ENCODE measurements around the gene ZNF570.

The ZNF570 gene

DNA sequence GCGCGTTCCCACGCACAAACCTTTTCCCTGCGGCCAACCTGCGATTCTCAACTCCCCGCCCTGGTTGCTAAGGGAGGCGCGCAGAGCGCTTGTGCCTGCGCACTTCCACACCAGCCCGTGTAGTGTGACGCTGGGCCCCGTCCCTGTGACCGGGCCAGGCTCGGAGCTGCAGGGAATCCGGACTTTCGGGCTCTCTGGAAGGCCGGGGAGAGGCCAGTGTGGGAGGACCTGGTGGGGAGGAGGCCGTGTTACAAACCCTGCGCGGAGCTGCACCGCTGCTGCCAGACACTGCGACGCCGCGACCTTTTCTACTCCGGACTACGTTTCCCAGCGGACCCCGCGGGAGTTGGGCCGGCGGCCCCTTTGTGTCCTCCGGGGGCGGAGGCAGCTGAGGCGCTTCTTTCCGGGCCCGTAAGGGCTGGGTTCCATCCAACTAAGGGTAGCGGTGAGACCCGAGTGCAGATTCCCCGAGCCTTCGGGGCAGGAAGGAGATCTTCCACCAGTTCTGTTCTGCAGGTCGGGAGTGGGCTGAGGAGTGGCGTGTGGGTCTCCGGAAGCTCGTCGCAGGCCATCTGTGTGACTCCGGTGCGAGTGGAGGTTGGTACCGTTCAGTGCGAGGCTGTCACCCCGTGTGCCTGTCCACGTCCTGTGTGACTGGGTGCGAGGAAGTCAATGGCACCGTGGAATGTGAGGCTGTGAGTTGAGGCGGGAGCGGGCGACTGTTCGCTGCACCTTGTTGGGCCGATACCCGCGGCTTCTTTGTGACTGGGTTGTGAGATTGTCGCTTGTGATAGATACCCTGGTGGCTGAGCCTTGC is at the start of gene ZNF570:
Gene ZNF570, plus strand, starts transcription at position 396 of the 817 bp plus-strand sequence. CDS start 999 bp downstream, outside the sequence.
- DNase-seq = peak; percentile 89

DNA sequence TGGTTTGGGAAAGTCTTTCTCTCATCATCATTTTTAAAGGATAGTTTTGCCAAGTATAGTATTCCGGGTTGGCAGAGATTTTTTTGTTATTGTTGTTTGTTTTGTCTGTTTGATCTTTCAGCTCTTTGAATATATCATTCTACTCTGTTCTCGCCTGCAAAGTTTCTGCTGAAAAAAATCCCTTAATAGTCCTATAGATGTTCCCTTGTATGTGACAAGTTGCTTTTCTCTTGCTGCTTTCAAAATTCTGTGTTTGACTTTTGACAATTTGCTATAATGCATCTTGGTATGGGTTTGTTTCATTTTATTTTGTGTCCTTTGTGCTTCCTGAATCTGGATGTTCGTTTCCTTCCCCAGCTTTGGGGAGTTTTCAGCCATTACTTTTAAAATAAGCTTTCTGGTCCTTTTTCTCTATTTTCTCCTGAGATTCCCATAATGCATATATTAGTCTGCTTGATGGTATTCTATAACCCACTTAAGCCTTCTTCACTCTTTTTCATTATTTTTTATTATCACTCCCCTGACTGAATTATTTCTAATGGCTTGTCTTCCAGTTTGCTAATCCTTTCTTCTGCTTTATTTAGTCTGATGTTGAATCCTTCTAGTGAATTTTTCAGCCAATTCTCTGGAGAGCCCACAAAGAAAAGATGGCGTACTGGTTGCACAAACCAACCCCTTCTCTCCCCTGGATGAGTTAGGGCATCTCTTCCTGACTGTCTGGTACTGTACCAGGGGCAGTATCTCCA is 16.5 kb upstream of the ZNF570 start:
- no peak for DNase-seq

DNA sequence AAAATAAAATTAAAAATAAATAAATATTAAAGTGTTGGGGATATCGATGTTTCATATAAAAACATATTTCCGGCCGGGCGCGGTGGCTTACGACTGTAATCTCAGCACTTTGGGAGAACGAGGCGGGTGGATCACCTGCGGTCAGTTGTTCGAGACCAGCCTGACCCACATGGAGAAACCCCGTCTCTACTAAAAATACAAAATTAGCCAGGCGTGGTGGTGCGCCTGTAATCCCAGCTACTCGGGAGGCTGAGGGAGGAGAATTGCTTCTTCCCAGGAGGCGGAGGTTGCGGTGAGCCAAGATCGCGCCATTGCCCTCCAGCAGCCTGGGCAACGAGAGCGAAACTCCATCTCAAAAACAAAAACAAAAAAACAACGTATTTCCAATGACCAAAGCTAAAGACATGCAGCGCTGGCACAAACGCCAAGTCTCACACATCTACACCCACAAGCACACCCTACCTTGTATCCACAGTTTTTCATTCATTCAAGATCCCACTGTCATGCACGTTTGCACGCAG is 2.8 kb upstream of the ZNF570 start:
- no peak for DNase-seq

DNA sequence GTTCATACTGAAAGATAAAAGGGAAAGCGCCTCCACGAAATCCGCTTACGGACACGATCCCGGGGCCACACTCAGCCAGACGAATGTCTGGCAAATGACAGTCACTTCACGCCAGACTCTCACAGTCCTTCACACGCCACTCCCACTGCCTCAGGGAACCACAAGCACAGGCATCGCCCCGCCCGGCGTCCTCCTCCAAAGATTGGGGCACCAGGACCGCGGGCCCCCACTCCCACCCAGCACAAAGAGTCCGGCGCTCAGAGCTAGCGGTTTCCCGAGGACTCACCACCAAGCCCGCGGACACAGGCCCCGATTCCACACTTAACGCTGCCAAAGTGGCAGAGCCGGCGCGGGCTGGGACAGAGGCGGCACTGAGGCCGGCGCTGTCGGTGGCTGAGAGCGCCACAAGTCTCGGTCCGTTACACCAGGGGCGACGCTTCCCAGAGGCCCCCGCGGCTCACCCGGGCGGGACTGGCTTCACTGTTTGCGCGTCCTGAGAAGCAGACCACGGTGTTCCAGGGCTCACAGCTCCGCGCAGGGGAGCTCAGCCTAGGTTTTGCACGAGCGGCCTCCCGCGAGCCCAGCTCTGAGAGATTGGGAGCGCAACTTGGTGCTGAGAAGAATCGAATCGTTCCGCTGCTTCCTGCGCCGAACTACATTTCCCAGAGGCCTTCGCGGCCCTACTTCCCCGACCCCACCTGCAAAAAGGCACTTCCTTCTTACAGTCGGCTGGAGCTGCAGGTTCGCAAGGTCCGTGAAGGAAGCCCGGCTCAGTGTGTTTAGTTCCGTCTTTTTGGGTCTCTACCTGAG is 2.2 kb upstream of the ZNF570 start, which contains the start of gene ZNF569:
Gene ZNF569, minus strand, starts transcription at position 647 of the 810 bp plus-strand sequence. CDS start 22,523 bp downstream, outside the sequence.
- DNase-seq = peak; percentile 93

DNA sequence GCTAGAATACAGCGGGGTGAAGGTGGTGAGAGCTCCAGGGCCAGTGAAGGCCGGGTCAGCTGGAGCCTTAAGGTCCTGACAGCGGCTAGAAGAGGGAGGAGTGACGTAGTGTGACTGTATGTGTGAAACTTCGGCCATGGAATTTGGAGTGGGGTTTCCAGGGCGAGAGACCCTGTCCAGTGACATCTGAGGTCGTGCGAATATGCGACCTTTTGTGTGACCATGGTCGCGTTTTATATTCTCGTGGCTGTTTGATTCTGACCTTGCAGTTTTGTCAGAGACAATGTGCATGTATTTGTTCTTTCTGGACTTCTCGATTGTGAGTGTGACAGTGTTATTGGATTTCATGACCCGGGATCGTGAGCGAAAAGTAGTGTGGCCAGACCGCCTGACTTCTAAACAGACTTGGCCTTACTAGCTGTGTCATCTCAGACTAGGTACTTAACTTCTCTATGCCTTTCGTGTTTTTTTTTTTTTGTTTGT is 1.5 kb upstream of the ZNF570 start:
- no peak for DNase-seq

DNA sequence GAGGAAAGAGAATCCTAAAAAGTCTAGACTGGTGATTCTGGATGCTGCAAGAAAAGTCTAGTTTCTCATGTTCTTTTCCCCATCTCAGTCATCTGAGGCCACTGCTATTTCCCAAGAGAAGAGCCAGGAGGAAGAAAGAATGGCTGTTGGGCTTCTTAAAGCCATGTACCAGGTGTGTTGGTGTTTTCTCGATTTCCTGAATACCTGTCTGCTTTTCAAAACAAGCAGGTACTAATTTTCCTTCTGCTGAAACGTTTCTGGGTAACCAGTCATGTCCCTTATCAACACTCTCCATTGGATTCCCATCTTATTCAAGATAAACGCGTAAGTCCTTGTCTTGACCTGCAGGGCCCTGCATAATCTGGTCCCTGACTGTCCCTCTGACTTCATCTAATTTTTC is 1.1 kb downstream of the ZNF570 start:
- DNase-seq = no peak

DNA sequence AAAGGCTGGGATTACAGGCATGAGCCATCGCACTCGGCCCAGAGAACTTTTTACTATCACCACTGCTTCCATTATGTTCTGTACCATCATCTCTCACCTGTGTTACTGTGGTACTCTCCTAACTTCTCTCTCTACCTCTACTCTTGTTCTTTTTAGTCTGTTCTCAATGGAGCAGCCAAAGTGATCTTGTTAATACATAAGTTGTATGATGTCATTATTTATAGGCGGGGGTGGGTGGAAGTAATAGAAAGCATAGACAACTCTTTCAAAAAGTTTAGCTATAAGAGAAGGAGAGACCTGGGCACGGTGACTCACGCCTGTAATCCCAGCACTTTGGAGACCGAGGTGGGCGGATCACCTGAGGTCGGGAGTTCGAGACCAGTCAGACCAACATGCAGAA is 3.0 kb downstream of the ZNF570 start:
- DNase-seq = no peak

DNA sequence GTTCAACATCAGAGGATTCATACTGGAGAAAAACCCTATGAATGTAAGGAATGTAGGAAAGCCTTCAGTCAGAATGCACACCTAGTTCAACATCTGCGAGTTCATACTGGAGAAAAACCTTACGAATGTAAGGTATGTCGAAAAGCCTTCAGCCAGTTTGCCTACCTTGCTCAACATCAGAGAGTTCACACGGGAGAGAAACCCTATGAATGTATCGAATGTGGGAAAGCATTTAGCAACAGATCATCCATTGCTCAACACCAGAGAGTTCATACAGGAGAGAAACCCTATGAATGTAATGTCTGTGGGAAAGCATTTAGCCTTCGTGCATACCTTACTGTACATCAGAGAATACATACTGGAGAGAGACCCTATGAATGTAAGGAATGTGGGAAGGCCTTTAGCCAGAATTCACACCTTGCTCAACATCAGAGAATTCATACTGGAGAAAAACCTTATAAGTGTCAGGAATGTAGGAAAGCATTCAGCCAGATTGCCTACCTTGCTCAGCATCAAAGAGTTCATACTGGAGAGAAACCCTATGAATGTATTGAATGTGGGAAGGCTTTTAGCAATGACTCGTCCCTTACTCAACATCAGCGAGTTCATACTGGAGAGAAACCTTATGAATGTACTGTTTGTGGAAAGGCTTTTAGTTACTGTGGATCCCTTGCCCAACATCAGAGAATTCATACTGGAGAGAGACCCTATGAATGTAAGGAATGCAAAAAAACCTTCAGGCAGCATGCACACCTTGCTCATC is 15.4 kb downstream of the ZNF570 start:
- DNase-seq = no peak

DNA sequence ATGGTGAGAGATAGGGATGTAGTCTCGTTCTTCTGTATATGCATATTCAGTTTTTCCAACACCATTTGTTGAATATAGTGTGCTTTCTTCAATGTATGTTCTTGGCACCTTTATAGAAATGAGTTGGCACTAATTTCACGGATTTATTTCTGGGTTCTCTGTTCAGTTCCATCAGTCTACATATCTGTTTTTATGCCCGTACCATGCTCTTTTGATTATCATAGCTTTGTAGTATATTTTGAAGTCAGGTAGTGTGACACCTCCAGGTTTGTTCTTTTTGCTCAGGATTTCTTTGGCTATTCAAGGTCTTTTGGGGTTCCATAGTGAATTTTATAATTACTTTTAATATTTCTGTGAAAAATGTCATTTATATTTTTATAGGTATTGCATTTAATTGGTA is 23.1 kb downstream of the ZNF570 start:
- no peak for DNase-seq

DNA sequence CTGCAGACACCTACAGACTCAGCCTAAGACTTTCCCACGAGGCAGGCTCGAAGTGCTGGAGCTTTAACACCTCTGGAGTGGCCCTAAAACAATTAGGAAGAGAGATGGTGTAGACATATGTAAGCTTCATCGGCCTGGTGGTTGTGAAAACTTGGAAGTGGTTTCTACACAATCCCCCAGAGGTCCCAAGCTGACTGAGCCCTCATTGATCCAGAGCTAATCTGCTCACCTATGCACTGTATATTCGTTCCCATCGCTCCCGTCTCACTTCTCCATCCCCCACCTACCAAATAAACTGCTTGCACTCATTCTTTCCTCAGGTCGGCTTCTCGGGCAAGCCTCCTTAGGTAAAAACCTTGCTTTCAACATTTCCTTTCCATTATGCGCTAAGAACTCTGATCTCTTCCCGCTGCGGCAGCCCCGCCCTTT is 36.8 kb downstream of the ZNF570 start:
- DNase-seq = no peak

DNA sequence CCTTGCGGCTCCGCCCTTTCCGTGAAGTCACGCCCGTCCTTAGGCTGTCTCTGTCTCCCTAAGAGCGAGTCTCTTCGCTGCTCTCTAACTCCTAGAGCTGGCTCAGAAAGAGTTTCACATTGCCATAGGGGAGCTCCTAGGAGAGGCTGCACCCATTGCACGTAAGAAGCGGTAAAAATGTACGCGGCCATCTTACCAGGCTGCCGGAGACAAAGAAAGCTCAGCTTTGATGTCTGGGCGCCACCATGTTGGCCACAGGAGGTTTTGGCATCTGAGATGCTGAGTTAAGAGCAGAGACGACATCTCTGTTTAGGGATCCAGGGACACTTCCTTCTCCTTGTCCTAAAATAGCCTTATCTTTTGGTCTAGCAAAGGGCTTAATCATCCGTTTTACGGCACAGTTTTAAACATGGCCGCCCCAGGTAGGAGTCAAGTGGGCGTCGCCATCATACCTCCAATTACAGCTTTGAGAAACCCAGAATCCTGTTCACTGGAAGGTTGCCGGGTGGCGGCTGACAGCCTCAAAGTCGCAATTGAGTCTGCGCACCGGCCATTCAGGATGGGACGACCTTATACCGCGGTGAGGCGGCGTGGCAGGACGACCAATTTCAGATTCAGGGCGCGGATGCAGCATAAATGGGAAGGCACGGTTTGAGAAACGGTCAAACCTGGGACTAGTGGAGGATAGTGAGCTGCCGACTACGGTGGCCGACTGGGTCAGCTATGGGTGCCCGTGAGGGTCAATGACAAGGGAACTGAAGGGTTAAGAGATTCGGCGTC is 37.4 kb downstream of the ZNF570 start, which contains the start of gene ZNF793:
Gene ZNF793, plus strand, starts transcription at position 553 of the 780 bp plus-strand sequence. CDS start 16,501 bp downstream, outside the sequence.
- peak; percentile 91 for DNase-seq

DNA sequence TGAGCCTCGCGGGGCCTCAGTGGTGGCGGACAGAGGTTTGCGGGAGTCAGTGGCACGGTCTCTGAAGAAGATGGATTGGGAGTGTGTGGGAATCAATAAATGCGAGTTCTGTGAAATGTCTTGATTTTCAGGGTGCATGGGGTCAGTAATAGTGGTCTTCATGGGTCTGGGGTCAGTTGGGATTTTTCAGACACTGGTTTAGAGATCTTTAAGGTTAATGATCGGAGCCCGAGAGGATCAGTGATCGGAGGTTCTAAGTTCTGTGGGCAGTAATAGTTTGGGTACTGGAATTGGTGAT is 38.0 kb downstream of the ZNF570 start:
- no peak for DNase-seq

DNA sequence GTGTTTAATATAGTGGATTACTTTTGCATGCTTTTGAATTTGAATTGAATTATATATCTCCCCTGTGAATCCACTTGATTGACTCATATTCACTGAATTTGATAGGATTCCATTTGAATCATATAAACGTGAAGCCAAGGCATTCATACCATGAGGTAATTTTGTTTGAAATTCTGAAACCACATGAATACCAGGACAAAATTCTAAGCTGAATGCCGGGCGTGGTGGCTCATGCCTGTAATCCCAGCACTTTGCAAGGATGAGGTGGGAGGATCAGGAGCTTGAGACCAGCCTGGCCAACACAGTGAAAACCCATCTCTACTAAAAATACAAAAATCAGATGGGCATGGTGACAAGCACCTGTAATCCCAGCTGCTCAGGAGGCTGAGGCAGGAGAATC is 42.0 kb downstream of the ZNF570 start:
- no peak for DNase-seq

DNA sequence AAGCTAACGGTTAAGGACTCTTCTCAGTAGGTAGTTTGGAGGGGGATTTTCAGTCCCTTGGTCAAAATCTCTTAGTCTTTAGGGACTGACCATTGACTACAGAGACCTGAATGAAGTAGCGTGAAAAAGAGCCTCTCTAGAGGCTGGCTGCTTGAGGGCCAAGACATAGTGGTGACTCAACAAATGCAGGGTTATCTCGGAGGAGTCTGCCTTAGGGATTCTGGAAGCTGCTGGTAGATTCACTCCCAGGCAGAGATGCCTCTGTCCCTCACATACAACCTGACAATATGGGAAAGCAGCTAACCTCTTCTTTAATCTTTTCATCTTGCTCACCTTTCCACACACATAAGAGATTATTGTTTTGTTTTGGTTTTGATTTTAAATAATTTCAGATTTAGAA is 42.7 kb downstream of the ZNF570 start:
- DNase-seq = no peak

DNA sequence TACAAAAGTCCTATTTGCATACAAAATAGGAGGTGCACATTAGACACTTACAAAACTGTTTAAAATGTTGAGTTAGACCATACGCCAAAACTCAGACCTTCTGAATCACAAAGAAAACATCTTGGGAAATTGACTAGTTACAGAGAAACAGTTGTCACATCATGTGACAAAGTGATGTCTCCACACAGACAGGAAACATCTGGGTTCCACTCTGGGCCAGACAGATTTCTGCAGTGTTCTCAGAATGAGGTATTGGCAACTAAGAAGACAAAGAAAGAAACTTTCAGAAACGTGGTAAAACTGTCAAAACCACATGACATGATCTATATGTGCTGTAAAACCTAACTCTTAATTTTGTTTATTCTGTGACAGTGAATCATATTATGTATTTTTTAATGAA is 44.2 kb downstream of the ZNF570 start:
- DNase-seq = no peak

DNA sequence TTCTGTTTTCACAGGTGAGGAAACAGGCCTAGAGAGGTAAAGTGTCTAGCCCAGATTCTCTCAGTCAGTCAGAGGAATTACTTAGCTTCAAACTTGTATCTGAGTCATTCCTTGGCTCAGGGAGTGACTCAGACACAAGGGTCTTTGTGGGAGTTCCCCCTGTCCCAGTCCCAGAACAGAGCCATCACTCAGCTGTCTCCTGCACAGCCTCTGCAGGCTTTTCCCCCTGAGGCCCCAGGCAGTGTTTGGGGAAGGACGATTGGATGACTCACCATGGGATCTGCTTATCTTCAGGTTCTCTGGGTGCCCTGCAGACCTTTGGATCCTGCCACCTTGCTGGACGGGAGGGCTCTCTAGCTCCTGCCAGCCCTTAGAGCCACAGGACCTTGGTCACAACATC is 50.7 kb downstream of the ZNF570 start:
- no peak for DNase-seq

DNA sequence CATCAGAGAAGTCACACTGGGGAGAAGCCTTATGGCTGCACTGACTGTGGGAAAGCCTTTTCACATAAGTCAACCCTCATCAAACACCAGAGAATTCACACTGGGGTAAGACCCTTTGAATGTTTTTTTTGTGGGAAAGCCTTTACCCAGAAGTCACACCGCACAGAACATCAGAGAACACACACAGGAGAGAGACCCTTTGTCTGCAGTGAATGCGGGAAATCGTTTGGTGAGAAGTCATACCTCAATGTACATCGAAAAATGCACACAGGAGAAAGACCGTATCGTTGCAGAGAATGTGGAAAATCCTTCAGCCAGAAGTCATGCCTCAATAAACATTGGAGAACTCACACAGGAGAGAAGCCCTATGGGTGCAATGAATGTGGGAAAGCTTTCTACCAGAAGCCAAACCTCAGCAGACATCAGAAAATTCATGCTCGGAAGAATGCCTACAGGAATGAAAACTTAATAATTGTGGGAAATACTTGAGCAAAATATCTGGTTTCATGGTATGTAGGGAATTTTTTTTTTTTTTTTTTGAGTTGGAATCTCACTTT is 68.3 kb downstream of the ZNF570 start:
- DNase-seq = no peak
